Thyroid gland (tissue), 4 donors: ENCODE data around the gene MUC4. TPM values are rescaled to one million over a fixed set of nuclear protein-coding genes. Genes with fewer than 3 reads are reported as not detected.

ENCODE experiments used
- DNase-seq, 2 donors: peaks; one replicate each; pipeline ENCODE4 v3.0.0-alpha.2; 2019
- H3K27ac ChIP-seq, 3 donors: fragments of 200-600 bp; sonication (generic); 1 replicate in 2 of 3; 2 replicates in 1 of 3; pipeline ENCODE4 v1.5.1; 2016 to 2019; ENCODE audit warnings: mild to moderate bottlenecking in 1 of 3, moderate library complexity in 1 of 3
- H3K27me3 ChIP-seq: fragments of 200-600 bp; sonication (generic); one replicate; pipeline ENCODE4 v1.5.1; 2019
- H3K36me3 ChIP-seq, 2 donors: fragments of 200-600 bp; sonication (generic); one replicate each; pipeline ENCODE4 v1.5.1; 2016 to 2019
- H3K4me1 ChIP-seq, 2 donors: fragments of 200-600 bp; sonication (generic); one replicate each; pipeline ENCODE4 v1.5.1; 2017 to 2019
- H3K4me3 ChIP-seq, 3 donors: fragments of 200-600 bp; sonication (generic); replicated peaks in 1 of 3; 1 replicate in 2 of 3; 2 replicates in 1 of 3; pipeline ENCODE4 v1.5.1; 2016; ENCODE audit warnings: mild to moderate bottlenecking in 1 of 3
- H3K9me3 ChIP-seq: fragments of 200-600 bp; sonication (generic); one replicate; pipeline ENCODE4 v1.5.1; 2017
- CTCF ChIP-seq, 6 experiments: fragments of 200-600 bp in 3 of 6; fragments of 450-650 bp in 3 of 6; sonication (generic) in 3 of 6; IDR thresholded peaks; one replicate each; pipeline ENCODE4 v1.5.1; 2016 to 2019; ENCODE audit warnings: antibody characterized with exemption in 6 of 6, mild to moderate bottlenecking in 2 of 6, inconsistent platforms in 1 of 6, moderate library complexity in 1 of 6
- POLR2A ChIP-seq, 2 donors: fragments of 450-650 bp; IDR thresholded peaks; one replicate each; pipeline ENCODE4 v1.6.1; 2017; ENCODE audit warnings: antibody characterized with exemption in 2 of 2, mild to moderate bottlenecking in 2 of 2, moderate library complexity in 1 of 2
- WGBS, 2 donors: methylation state at CpG; one replicate each; pipeline ENCODE4 v1.1.5; 2017; 5-methylcytosine and 5-hydroxymethylcytosine counted together
- intact Hi-C: fragments of 100-400 bp; cut with DNase I; formaldehyde crosslinking; loops from one replicate; pipeline ENCODE4 v1.15.1; 2023
- total RNA-seq, 4 donors: library from RNA; depleted of rRNA; stranded (reverse); fragments of >200 nt; gene quantifications; one replicate each; pipeline ENCODE4 v1.2.3, GENCODE V29; 2016

MUC4 gene
- total RNA-seq, 4 donors from 2014 or later = 0.13 to 0.20 TPM; not detected in 2

DNA sequence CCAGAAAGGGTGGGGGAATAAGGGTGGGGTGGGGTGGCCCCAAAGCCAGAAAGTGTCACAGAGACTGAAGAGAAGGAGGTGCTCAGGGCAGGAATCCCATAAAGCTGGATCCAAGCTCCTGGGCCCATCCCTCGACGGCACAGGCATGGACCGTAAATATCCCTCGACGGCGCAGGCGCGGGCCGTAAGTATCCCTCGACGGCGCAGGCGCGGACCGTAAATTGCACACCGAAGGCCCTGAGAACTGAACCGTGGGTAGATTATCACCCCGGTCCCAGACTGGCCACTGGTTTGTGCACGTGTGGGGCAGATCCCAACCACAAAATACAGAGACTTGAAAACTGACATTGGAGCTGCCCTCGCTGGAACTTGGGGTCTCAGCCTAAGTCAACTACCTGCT lies 41.3 kb upstream of the MUC4 start:
- no peaks in the 10 kb centered on the region for H3K27me3 ChIP-seq
- 98% methylated on average over 20 of the region's 20 CpGs for WGBS, 2 donors
- H3K36me3 ChIP-seq = no peaks in the 10 kb centered on the region
- TF ChIP-seq CTCF (IDR thresholded peaks at IDR 0.05) = no peak
- TF ChIP-seq POLR2A (IDR thresholded peaks at IDR 0.05) = no peak
- peaks cover 8 to 22% of the 10 kb centered on the region in 2 donors for H3K4me1 ChIP-seq
- no peak overlapping the region for H3K27ac ChIP-seq
- no peak overlapping the region for H3K4me3 ChIP-seq
- H3K9me3 ChIP-seq = no peaks in the 10 kb centered on the region
- intact Hi-C loops = no loop called here
- DNase-seq = no peak

DNA sequence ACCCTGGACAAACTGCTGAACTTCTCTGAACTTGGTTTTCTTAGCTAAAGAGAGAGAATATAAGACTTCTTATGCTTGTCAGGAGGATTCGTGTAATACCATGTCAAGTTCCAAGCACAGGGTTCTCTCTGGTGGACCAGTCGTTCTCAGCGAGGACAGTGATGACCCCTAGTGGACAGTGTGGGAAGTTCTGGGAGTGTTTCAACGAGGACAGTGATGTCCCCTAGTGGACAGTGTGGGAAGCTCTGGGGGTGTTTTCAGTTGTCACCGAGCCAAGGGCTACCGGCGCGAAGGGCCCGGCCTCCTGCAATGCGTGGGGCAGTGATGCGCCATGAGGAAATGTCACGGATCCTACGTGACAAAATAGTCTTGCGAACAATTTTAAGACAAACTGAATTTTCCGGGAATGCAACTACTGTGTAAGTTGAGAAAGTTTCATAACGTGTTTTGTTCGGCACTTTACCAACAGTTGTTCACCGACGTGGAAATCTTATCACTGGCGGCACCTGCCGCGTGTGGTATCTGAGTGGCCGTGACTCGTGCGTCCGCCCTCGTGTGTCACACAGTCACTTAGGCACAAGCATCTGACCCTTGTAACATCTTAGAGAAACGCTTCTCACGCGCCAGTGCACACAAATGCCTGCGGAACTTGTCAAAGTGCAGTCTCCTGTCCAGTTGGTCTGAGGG lies 39.3 kb upstream of the MUC4 start:
- 4 to 12% methylated on average over 31 of the region's 31 CpGs for WGBS, 2 donors
- intact Hi-C loops = no loop called here
- peaks cover 8 to 22% of the 10 kb centered on the region in 2 donors for H3K4me1 ChIP-seq
- no peak overlapping the region for H3K4me3 ChIP-seq
- H3K27ac ChIP-seq = peak overlapping the region in 2 of 3 donors; percentile 6 to 17
- H3K9me3 ChIP-seq = no peaks in the 10 kb centered on the region
- H3K27me3 ChIP-seq = no peaks in the 10 kb centered on the region
- TF ChIP-seq POLR2A (IDR thresholded peaks at IDR 0.05) (no peak), CTCF (IDR thresholded peaks at IDR 0.05) (peak; percentile 100)
- no peaks in the 10 kb centered on the region for H3K36me3 ChIP-seq
- peak; percentile 89 to 92 for DNase-seq

DNA sequence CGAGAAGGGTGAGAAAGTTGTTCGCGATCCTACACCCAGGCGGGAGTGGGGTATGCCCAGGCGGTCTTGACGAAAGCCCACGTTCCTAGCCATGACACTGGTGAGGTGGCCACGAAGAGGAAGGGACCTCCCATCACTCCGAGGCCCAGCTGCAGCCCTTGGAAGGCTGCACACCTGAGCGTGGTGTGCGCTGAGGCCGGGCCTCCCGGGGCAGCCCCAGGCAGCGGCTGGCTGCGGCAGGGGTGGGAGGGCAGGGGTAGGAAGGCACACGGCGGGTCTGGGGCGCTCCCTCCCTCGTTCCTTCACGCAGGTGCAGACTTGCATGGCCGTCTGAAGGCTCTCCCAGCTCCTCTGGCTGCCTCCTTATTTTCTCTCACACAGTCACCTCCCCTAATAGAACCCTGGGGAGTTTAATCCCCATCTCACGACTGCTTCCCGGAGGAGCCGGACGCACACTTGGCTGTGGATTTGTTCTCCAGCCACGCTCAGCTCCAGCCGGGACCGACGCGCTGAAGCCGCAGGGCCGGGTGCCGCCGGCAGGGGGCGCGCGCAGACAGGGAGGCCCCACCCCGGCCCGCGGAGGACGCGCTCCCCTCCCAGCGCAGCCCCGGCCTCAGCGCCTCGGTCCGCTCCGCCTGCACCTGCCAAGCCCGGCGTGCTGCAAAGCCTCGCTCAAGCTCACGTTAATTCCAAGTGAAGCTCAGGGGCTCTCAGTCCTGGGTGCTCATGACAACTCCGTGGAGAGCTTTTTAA lies 37.8 kb upstream of the MUC4 start:
- Histone ChIP-seq H3K36me3 (no peaks in the 10 kb centered on the region), H3K4me3 (no peak overlapping the region), H3K4me1 (peaks cover 5 to 13% of the 10 kb centered on the region in 2 donors), H3K27me3 (no peaks in the 10 kb centered on the region), H3K9me3 (no peaks in the 10 kb centered on the region), H3K27ac (no peak overlapping the region)
- WGBS, 2 donors = 83 to 85% methylated on average over 44 to 50 of the region's 53 CpGs
- no peak for DNase-seq
- intact Hi-C loops = no loop called here
- TF ChIP-seq POLR2A (IDR thresholded peaks at IDR 0.05) (no peak), CTCF (IDR thresholded peaks at IDR 0.05) (no peak)

DNA sequence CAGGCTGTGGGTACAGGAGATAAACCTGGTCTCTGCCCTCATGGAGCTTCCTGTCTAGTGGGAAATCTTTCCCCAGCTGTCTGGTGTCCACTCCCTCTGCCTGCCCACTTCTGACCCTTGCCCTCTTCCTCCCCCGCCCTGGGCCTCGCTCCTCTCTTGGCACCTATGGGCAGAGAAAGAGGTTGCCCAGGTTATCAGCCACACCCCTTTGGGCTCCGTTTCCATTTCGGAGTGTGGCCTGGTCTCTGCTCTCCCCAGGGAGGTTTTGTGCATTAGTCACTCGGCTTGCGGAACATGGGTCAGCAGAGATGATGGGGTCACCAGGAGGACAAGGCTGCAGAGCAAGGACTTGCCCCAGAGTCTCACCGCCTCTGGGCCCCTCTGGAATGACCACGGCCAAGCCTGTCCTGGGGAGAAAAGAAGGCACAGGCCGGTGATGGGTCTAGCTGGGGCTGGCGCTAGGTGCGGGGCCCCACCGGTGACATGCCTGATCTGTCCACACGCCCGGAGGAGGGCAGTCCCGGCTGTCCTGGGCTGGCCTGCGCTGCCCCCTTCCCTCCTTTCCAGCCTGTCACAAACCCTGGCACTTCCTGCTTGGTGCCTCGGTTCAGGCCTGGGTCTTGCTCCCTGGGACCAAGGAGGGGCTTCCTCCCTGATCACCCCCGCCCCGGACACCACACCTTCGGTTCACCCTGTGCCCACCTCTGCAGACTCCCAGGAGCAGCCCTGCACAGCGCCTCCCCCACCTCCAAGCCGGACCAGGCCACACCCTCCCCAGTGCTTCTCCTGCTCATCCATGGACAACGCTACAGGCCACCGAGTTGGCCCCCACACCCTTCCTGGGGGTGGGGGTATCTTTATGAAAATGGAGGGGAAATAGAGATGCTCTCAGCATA lies 35.6 kb upstream of the MUC4 start:
- Histone ChIP-seq H3K4me1 (peaks cover 3 to 10% of the 10 kb centered on the region in 2 donors), H3K36me3 (no peaks in the 10 kb centered on the region), H3K9me3 (no peaks in the 10 kb centered on the region), H3K27me3 (no peaks in the 10 kb centered on the region), H3K4me3 (no peak overlapping the region), H3K27ac (no peak overlapping the region)
- no peak for DNase-seq
- intact Hi-C loops = no loop called here
- 79 to 88% methylated on average over 21 to 23 of the region's 24 CpGs for WGBS, 2 donors
- no peak for TF ChIP-seq CTCF (IDR thresholded peaks at IDR 0.05)
- TF ChIP-seq POLR2A (IDR thresholded peaks at IDR 0.05) = no peak
